HEK293T (cell line): ENCODE data around the gene FRMPD3.

Experiments
- CTCF ChIA-PET: fragments of 350-600 bp; formaldehyde crosslinking; extraction: SDS; loops from one replicate; lab custom pipeline; 2021; ENCODE audit warnings: antibody characterized with exemption, inconsistent platforms; lab: Yijun Ruan, JAX
- POLR2A ChIA-PET: fragments of 350-600 bp; formaldehyde crosslinking; extraction: SDS; loops from one replicate; lab custom pipeline; 2020; ENCODE audit warnings: antibody characterized with exemption, inconsistent platforms; lab: Yijun Ruan, JAX
- DNase-seq: peaks from one replicate; pipeline ENCODE4 v3.0.0; 2012; ENCODE audit warnings: mixed read lengths; ENCODE audit errors: extremely low spot score
- ARNT ChIP-seq: fragments of 450-650 bp; IDR thresholded peaks from 2 replicates; pipeline ENCODE4 v1.6.1; 2017; ENCODE audit warnings: mild to moderate bottlenecking
- BHLHE40 ChIP-seq: fragments of 450-650 bp; IDR thresholded peaks from 2 replicates; pipeline ENCODE4 v1.6.1; 2016; ENCODE audit warnings: mild to moderate bottlenecking, moderate library complexity, borderline replicate concordance
- CTBP1 ChIP-seq: fragments of 450-650 bp; IDR thresholded peaks from 2 replicates; pipeline ENCODE4 v1.6.1; 2016; ENCODE audit warnings: borderline replicate concordance
- ELF4 ChIP-seq: fragments of 450-650 bp; IDR thresholded peaks from 2 replicates; pipeline ENCODE4 v1.6.1; 2017; ENCODE audit warnings: antibody characterized with exemption
- FOXA1 ChIP-seq: fragments of 450-650 bp; IDR thresholded peaks from 2 replicates; pipeline ENCODE4 v1.6.1; 2016; ENCODE audit warnings: mild to moderate bottlenecking
- FOXK2 ChIP-seq: fragments of 450-650 bp; IDR thresholded peaks from 2 replicates; pipeline ENCODE4 v1.6.1; 2016; ENCODE audit warnings: mild to moderate bottlenecking
- FOXM1 ChIP-seq: fragments of 450-650 bp; IDR thresholded peaks from 2 replicates; pipeline ENCODE4 v1.6.1; 2017; ENCODE audit warnings: mild to moderate bottlenecking, borderline replicate concordance
- HDGF ChIP-seq: fragments of 450-650 bp; IDR thresholded peaks from 2 replicates; pipeline ENCODE4 v1.6.1; 2017; ENCODE audit warnings: antibody characterized with exemption, borderline replicate concordance
- L3MBTL2 ChIP-seq: fragments of 450-650 bp; conservative IDR thresholded peaks from 2 replicates; pipeline ENCODE4 v1.6.1; 2016; ENCODE audit warnings: mild to moderate bottlenecking
- LEF1 ChIP-seq: fragments of 450-650 bp; IDR thresholded peaks from 2 replicates; pipeline ENCODE4 v1.6.1; 2017; ENCODE audit warnings: mild to moderate bottlenecking, borderline replicate concordance
- NFRKB ChIP-seq: fragments of 450-650 bp; IDR thresholded peaks from 2 replicates; pipeline ENCODE4 v1.6.1; 2016; ENCODE audit warnings: mild to moderate bottlenecking, moderate library complexity
- SP1 ChIP-seq: fragments of 450-650 bp; IDR thresholded peaks from 2 replicates; pipeline ENCODE4 v1.6.1; 2017
- SUZ12 ChIP-seq: fragments of 450-650 bp; IDR thresholded peaks from 2 replicates; pipeline ENCODE4 v1.6.1; 2016; ENCODE audit warnings: mild to moderate bottlenecking
- TARDBP ChIP-seq: fragments of 450-650 bp; IDR thresholded peaks from 2 replicates; pipeline ENCODE4 v1.6.1; 2016
- ZNF384 ChIP-seq: fragments of 450-650 bp; IDR thresholded peaks from 2 replicates; pipeline ENCODE4 v1.6.1; 2016
- TF ChIP-seq, protein P1 (sequence below): fragments of 450-650 bp; IDR thresholded peaks from 2 replicates; pipeline ENCODE4 v1.6.1; 2016

FRMPD3 gene

DNA sequence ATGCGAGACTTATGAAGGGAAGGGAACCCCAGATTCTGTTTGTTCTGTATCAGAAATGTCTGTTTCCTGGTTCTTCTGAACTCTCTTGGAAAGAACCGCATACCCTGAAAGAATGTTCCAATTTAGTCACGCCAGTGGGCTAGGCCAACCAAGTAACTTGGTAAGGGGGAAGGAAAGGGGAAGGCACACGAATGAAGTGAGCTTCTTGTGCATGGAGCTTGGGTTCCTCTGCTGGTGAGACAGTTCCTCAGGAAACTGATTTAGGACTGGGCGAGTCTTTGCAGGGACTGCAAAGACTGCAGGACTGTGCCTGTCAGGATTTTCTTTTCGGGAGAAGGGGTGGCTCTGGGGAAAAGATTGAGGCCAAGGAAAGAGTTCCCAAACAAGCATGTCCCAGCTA is 35.6 kb downstream of the FRMPD3 start:
- ChIA-PET CTCF (interaction anchor here (2.2 kb wide), 1 partner anchor 34 kb away, joined by 7 read pairs; no protein-coding TSS in a partner anchor), POLR2A (interaction anchor here (0.9 to 1.2 kb wide), 2 partner anchors 12 to 143 kb away, joined by 3 to 5 read pairs; partner anchors contain the start of gene PRPS1)
- DNase-seq, result no peak
- TF ChIP-seq FOXM1, result no peak
- no peak for TF ChIP-seq ZNF384
- TF ChIP-seq TARDBP, result no peak
- TF ChIP-seq ELF4, result no peak
- TF ChIP-seq FOXK2, result no peak
- TF ChIP-seq L3MBTL2, result no peak
- TF ChIP-seq NFRKB, result no peak
- TF ChIP-seq CTBP1, result no peak
- no peak for TF ChIP-seq BHLHE40
- no peak for TF ChIP-seq FOXA1
- TF ChIP-seq SP1, result no peak
- TF ChIP-seq SUZ12, result no peak
- no peak for TF ChIP-seq HDGF
- TF ChIP-seq, protein P1, sequence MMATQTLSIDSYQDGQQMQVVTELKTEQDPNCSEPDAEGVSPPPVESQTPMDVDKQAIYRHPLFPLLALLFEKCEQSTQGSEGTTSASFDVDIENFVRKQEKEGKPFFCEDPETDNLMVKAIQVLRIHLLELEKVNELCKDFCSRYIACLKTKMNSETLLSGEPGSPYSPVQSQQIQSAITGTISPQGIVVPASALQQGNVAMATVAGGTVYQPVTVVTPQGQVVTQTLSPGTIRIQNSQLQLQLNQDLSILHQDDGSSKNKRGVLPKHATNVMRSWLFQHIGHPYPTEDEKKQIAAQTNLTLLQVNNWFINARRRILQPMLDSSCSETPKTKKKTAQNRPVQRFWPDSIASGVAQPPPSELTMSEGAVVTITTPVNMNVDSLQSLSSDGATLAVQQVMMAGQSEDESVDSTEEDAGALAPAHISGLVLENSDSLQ, result no peak
- no peak for TF ChIP-seq ARNT
- TF ChIP-seq LEF1, result no peak

GRCh38 chrX:107493141-107493540 is 43.7 kb downstream of the FRMPD3 start:
- CTCF ChIA-PET, result no interaction called here
- TF ChIP-seq, protein P1, result no peak
- TF ChIP-seq CTBP1 (no peak), HDGF (no peak), L3MBTL2 (no peak), FOXK2 (no peak), BHLHE40 (no peak), FOXA1 (no peak), FOXM1 (no peak), ARNT (no peak), SUZ12 (no peak), ZNF384 (no peak), TARDBP (no peak), NFRKB (no peak), ELF4 (no peak), LEF1 (no peak), SP1 (no peak)
- POLR2A ChIA-PET, result no interaction called here
- DNase-seq, result no peak

GRCh38 chrX:107496786-107497185 is 47.3 kb downstream of the FRMPD3 start:
- ChIA-PET CTCF (no interaction called here), POLR2A (interaction anchor here (1.5 kb wide), 1 partner anchor 13 kb away, joined by 5 read pairs; no protein-coding TSS in a partner anchor)
- TF ChIP-seq FOXM1 (no peak), SUZ12 (no peak), ARNT (no peak), ELF4 (no peak), ZNF384 (no peak), FOXA1 (no peak), L3MBTL2 (no peak), NFRKB (no peak)
- no peak for DNase-seq
